ENCODE measurements around the gene UBE2Q1. TPM values are rescaled to one million over a fixed set of nuclear protein-coding genes. Genes with fewer than 3 reads are reported as not detected.

Gene UBE2Q1
- total RNA-seq: 100 to 1,000 TPM in 1 of 4 donors, 10 to 100 TPM in 3; 21.8 to 159 (median 30.6) TPM

- Histone ChIP-seq H3K36me3 (peaks cover 0 to 29% (median 0%) of the 10 kb centered on the region in 3 donors), H3K4me1 (peaks cover 4 to 29% (median 14%) of the 10 kb centered on the region in 4 donors), H3K27ac (peak within 1 kb of the TSS; percentile 79 to 97 (median 92)), H3K27me3 (no peaks in the 10 kb centered on the region), H3K9me3 (no peaks in the 10 kb centered on the region), H3K4me3 (peak within 1 kb of the TSS; percentile 76 to 99 (median 98))
- peak; percentile 40 to 74 (median 74) for DNase-seq
- TF ChIP-seq POLR2A (IDR thresholded peaks at IDR 0.05): peak in 1 of 2 donors; percentile 50
- TF ChIP-seq CTCF (IDR thresholded peaks at IDR 0.05): no peak
Measured at GRCh38 chr1:154557939-154558719, at the start of gene UBE2Q1. Gene UBE2Q1, minus strand, starts transcription at chr1:154558662. Its CDS starts 109 bp downstream, at chr1:154558553.

GRCh38 chr1:154607609-154608396 lies 49.3 kb upstream of the UBE2Q1 start, which contains the start of gene ADAR:
Gene ADAR, minus strand, starts transcription at chr1:154608186. Its CDS starts 180 bp downstream, at chr1:154608006.
- Histone ChIP-seq H3K27me3 (no peaks in the 10 kb centered on the region), H3K4me1 (peaks cover 0 to 52% (median 9%) of the 10 kb centered on the region in 4 donors)
- TF ChIP-seq POLR2A (IDR thresholded peaks at IDR 0.05) (peak; percentile 41 to 58), CTCF (IDR thresholded peaks at IDR 0.05) (no peak)

GRCh38 chr1:154607106-154607608 lies 48.7 kb upstream of the UBE2Q1 start:
- H3K27ac ChIP-seq: peak overlapping the region; percentile 92 to 98 (median 96)
- H3K4me1 ChIP-seq: peaks cover 0 to 53% (median 9%) of the 10 kb centered on the region in 4 donors
- no peak for DNase-seq
- H3K27me3 ChIP-seq: no peaks in the 10 kb centered on the region
- H3K36me3 ChIP-seq: peaks cover 0 to 9% (median 0%) of the 10 kb centered on the region in 3 donors
- H3K4me3 ChIP-seq: peak overlapping the region; percentile 70 to 98 (median 88)
- no peaks in the 10 kb centered on the region for H3K9me3 ChIP-seq
- TF ChIP-seq CTCF (IDR thresholded peaks at IDR 0.05) (no peak), POLR2A (IDR thresholded peaks at IDR 0.05) (no peak)

More at GRCh38 chr1:154607609-154608396, 49.3 kb upstream of the UBE2Q1 start, which contains the start of gene ADAR:
- H3K36me3 ChIP-seq: peaks cover 0 to 6% (median 0%) of the 10 kb centered on the region in 3 donors
- no peaks in the 10 kb centered on the region for H3K9me3 ChIP-seq
- DNase-seq: peak; percentile 87 to 96 (median 87)
- peak within 1 kb of the TSS; percentile 70 to 98 (median 88) for H3K4me3 ChIP-seq
- peak within 1 kb of the TSS; percentile 92 to 98 (median 96) for H3K27ac ChIP-seq

- H3K27me3 ChIP-seq: no peaks in the 10 kb centered on the region
- no peak overlapping the region for H3K27ac ChIP-seq
- H3K36me3 ChIP-seq: peaks cover 0 to 26% (median 0%) of the 10 kb centered on the region in 3 donors
- no peaks in the 10 kb centered on the region for H3K9me3 ChIP-seq
- peaks cover 0 to 53% (median 9%) of the 10 kb centered on the region in 4 donors for H3K4me1 ChIP-seq
- DNase-seq: no peak
- H3K4me3 ChIP-seq: no peak overlapping the region
- no peak for TF ChIP-seq CTCF (IDR thresholded peaks at IDR 0.05)
- TF ChIP-seq POLR2A (IDR thresholded peaks at IDR 0.05): no peak
Measured at GRCh38 chr1:154605534-154605933, 47.1 kb upstream of the UBE2Q1 start.

GRCh38 chr1:154603317-154603716 lies 44.9 kb upstream of the UBE2Q1 start:
- no peak for TF ChIP-seq POLR2A (IDR thresholded peaks at IDR 0.05)
- TF ChIP-seq CTCF (IDR thresholded peaks at IDR 0.05): no peak
- H3K4me1 ChIP-seq: peaks cover 0 to 44% (median 3%) of the 10 kb centered on the region in 4 donors
- no peak for DNase-seq
- H3K27ac ChIP-seq: no peak overlapping the region
- no peak overlapping the region for H3K4me3 ChIP-seq
- peaks cover 0 to 44% (median 0%) of the 10 kb centered on the region in 3 donors for H3K36me3 ChIP-seq
- H3K9me3 ChIP-seq: no peaks in the 10 kb centered on the region
- H3K27me3 ChIP-seq: no peaks in the 10 kb centered on the region
